ENCODE results near the gene HNRNPF.

HNRNPF gene

GRCh38 chr10:43375401-43376020 lies 33.5 kb downstream of the HNRNPF start:
- no peak for DNase-seq

GRCh38 chr10:43374194-43374593 lies 34.8 kb downstream of the HNRNPF start:
- no peak for DNase-seq

- no peak for DNase-seq
These were observed 35.5 kb downstream of the HNRNPF start for GRCh38 chr10:43373461-43373860.

- peak; percentile 48 for DNase-seq
These were observed 36.1 kb downstream of the HNRNPF start for GRCh38 chr10:43372765-43373361.

GRCh38 chr10:43371418-43371817 lies 37.6 kb downstream of the HNRNPF start, which contains the start of gene FXYD4:
Gene FXYD4, plus strand, starts transcription at chr10:43371636. Its CDS starts 2,111 bp downstream, at chr10:43373747.
- DNase-seq, result no peak

GRCh38 chr10:43370671-43371215 lies 38.2 kb downstream of the HNRNPF start:
- no peak for DNase-seq

GRCh38 chr10:43369921-43370320 lies 39.1 kb downstream of the HNRNPF start:
- no peak for DNase-seq

- no peak for DNase-seq
These were observed 44.0 kb downstream of the HNRNPF start for GRCh38 chr10:43365001-43365400.

GRCh38 chr10:43362191-43362839 lies 46.7 kb downstream of the HNRNPF start:
- DNase-seq, result peak; percentile 98

- no peak for DNase-seq
These were observed 47.3 kb downstream of the HNRNPF start for GRCh38 chr10:43361547-43362190.

- DNase-seq, result no peak
These were observed 48.9 kb downstream of the HNRNPF start for GRCh38 chr10:43360086-43360485.

- no peak for DNase-seq
These were observed 53.1 kb downstream of the HNRNPF start for GRCh38 chr10:43355749-43356371.

- DNase-seq, result no peak
These were observed 54.1 kb downstream of the HNRNPF start for GRCh38 chr10:43354879-43355380.

GRCh38 chr10:43354330-43354635 lies 54.7 kb downstream of the HNRNPF start:
- no peak for DNase-seq

- no peak for DNase-seq
These were observed 55.3 kb downstream of the HNRNPF start for GRCh38 chr10:43353495-43354329.

GRCh38 chr10:43352951-43353350 lies 56.0 kb downstream of the HNRNPF start:
- no peak for DNase-seq

GRCh38 chr10:43351301-43351700 lies 57.7 kb downstream of the HNRNPF start:
- no peak for DNase-seq

- peak; percentile 26 for DNase-seq
These were observed 58.3 kb downstream of the HNRNPF start for GRCh38 chr10:43350686-43351085.

GRCh38 chr10:43350156-43350555 lies 58.8 kb downstream of the HNRNPF start:
- DNase-seq, result no peak

- DNase-seq, result peak; percentile 93
These were observed 60.3 kb downstream of the HNRNPF start for GRCh38 chr10:43348511-43349312.

- no peak for DNase-seq
These were observed 61.0 kb downstream of the HNRNPF start for GRCh38 chr10:43347997-43348396.
